Activated CD8-positive, alpha-beta memory T cell treated with anti-CD3 and anti-CD28 coated beads for 48 hours (primary cell): ENCODE results near the gene PLEK2.
A peak's percentile ranks its signal among the peaks of the same experiment; 100 is the strongest.
"Not testable (repeated sequence)": the region's sequence is repeated elsewhere in the genome, so short reads cannot be mapped to it uniquely, and the experiment has no call there.

Experiments
- DNase-seq, 3 experiments: peaks; one replicate each; pipeline ENCODE4 v3.0.0-alpha.2; 2020; ENCODE audit warnings: low read depth in 2 of 3, low spot score in 2 of 3

The PLEK2 gene

GRCh38 chr14:67360470-67361206 lies 51.3 kb downstream of the PLEK2 start:
- peak in 2 of 3 experiments; percentile 6 to 59 for DNase-seq

GRCh38 chr14:67359775-67360469 lies 52.0 kb downstream of the PLEK2 start, which contains the start of the genes ATP6V1D and EIF2S1:
Gene ATP6V1D, minus strand, starts transcription at chr14:67359804. Its CDS starts 106 bp downstream, at chr14:67359698.
Gene EIF2S1, plus strand, starts transcription at chr14:67360328. Its CDS starts 4,440 bp downstream, at chr14:67364768.
- peak; percentile 91 to 98 (median 97) for DNase-seq

- DNase-seq = no peak
Observed at GRCh38 chr14:67358924-67359774, 52.8 kb downstream of the PLEK2 start.

GRCh38 chr14:67357969-67358354 lies 54.0 kb downstream of the PLEK2 start:
- DNase-seq = no peak

GRCh38 chr14:67357186-67357968 lies 54.6 kb downstream of the PLEK2 start:
- DNase-seq = no peak

GRCh38 chr14:67352055-67352454 lies 59.9 kb downstream of the PLEK2 start:
- no peak for DNase-seq

- no peak for DNase-seq
Observed at GRCh38 chr14:67345583-67345982, 66.4 kb downstream of the PLEK2 start.

- DNase-seq = no peak
Observed at GRCh38 chr14:67343601-67344230, 68.2 kb downstream of the PLEK2 start.

- DNase-seq = not testable (repeated sequence)
Observed at GRCh38 chr14:67341231-67341630, 70.7 kb downstream of the PLEK2 start.
